Osteocyte (in vitro differentiated cells): ENCODE measurements around the gene ATOH8. TPM values are rescaled to one million over a fixed set of nuclear protein-coding genes. Genes with fewer than 3 reads are reported as not detected.

Experiments used
- DNase-seq: peaks from one replicate; pipeline ENCODE4 v3.0.0; 2021; ENCODE audit warnings: mixed read lengths; ENCODE audit not compliant: unreplicated experiment; ENCODE audit errors: extremely low spot score
- H3K27ac Mint-ChIP-seq: one replicate; pipeline ENCODE4 v1.8.0; 2021; ENCODE audit warnings: mild to moderate bottlenecking, mixed read lengths; ENCODE audit not compliant: unreplicated experiment
- H3K27me3 Mint-ChIP-seq: one replicate; pipeline ENCODE4 v1.8.0; 2021; ENCODE audit warnings: mixed read lengths; ENCODE audit not compliant: unreplicated experiment
- H3K36me3 Mint-ChIP-seq: one replicate; pipeline ENCODE4 v1.8.0; 2021; ENCODE audit warnings: mixed read lengths; ENCODE audit not compliant: unreplicated experiment
- H3K4me1 Mint-ChIP-seq: one replicate; pipeline ENCODE4 v1.8.0; 2021; ENCODE audit warnings: mixed read lengths; ENCODE audit not compliant: unreplicated experiment
- H3K4me3 Mint-ChIP-seq: one replicate; pipeline ENCODE4 v1.8.0; 2021; ENCODE audit warnings: mild to moderate bottlenecking, moderate library complexity, mixed read lengths; ENCODE audit not compliant: unreplicated experiment
- H3K9me3 Mint-ChIP-seq: one replicate; pipeline ENCODE4 v1.8.0; 2021; ENCODE audit warnings: mixed read lengths; ENCODE audit not compliant: unreplicated experiment
- total RNA-seq: library from RNA; stranded (reverse); gene quantifications from 2 replicates; pipeline ENCODE4 v1.2.1, GENCODE V29; 2021
- TF ChIP-seq, protein P1 (sequence below): fragments of 200-600 bp; sonication (generic); IDR thresholded peaks from 2 replicates; pipeline ENCODE4 v1.5.0; 2021; ENCODE audit warnings: antibody characterized with exemption, mild to moderate bottlenecking, moderate library complexity

Gene ATOH8
- total RNA-seq, 1 donor from 2014 or later = 5.9 TPM

DNA sequence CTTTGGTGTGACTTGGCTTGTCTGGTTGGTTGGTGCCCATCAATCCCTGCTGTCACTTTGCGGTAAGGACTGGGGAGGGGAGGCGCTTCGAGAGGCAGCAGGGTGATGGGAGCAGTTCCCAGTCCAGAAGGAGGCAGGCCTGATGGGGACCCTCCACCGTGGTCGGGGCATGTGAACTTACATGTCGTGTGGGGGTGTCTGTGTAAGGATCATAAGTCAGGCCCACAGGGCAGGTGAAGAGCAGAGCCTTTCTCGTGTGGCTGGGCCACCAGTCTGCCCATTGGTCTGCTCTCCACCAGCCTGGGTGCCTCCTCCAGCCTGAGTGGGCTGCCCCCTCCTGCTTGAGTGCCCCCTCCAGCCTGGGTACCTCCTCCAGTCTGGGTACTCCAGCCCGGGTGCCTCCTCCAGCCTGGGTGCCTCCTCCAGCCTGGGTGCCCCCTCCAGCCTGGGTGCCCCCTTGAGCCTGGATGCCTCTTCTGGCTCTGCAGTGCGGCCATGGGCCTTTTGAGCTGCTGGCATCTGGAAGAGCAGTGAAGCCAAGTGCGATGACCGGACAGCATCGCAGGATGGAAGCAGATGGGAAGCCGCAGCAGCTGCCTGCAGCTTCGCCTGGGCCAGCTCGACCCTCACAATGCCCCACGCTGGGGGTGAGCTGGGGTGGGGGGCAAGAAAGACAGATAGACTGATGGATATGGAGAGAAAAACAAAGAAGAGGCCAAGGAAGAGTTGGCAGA, 25.0 kb downstream of the ATOH8 start:
- TF ChIP-seq, protein P1, sequence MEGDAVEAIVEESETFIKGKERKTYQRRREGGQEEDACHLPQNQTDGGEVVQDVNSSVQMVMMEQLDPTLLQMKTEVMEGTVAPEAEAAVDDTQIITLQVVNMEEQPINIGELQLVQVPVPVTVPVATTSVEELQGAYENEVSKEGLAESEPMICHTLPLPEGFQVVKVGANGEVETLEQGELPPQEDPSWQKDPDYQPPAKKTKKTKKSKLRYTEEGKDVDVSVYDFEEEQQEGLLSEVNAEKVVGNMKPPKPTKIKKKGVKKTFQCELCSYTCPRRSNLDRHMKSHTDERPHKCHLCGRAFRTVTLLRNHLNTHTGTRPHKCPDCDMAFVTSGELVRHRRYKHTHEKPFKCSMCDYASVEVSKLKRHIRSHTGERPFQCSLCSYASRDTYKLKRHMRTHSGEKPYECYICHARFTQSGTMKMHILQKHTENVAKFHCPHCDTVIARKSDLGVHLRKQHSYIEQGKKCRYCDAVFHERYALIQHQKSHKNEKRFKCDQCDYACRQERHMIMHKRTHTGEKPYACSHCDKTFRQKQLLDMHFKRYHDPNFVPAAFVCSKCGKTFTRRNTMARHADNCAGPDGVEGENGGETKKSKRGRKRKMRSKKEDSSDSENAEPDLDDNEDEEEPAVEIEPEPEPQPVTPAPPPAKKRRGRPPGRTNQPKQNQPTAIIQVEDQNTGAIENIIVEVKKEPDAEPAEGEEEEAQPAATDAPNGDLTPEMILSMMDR = no peak
- Mint-ChIP-seq H3K9me3 (no peaks in the 10 kb centered on the region), H3K4me1 (peaks cover 12% of the 10 kb centered on the region), H3K36me3 (peaks cover 8% of the 10 kb centered on the region), H3K27me3 (peaks cover 6% of the 10 kb centered on the region), H3K27ac (no peak overlapping the region), H3K4me3 (no peak overlapping the region)
- DNase-seq = no peak

DNA sequence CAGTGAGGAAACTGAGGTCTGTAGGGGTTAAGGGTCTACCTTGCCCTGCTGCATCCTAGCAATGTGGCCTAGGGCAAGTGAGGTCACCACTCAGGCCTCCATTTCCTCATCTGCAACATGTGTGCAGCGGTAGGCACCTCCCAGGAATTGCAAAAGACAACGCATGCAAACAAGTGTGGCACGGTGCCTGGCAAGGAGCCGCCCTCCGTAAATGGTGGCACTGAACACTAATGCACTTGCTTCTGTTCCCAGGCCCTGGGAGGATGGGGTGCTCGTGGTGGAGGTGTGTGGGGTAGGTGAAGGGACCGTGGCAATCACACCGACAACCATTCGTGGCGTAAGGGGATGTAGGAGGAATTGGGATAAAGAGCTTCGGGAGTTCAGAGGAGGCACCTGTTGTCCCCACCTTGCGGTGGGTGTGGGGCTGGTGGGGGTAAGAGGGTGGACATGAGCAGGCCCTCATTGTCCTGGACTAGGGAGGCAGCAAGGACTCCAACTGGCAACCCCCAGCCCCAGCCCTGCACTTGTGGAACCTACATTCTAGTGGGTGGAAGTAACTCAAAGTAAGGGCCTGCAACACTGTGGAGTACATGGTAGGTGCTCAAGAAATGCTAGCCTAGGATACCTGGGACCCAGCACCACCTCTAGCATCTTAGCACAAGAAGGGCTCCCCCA, 26.0 kb downstream of the ATOH8 start:
- no peak for DNase-seq
- H3K27ac Mint-ChIP-seq = no peak overlapping the region

DNA sequence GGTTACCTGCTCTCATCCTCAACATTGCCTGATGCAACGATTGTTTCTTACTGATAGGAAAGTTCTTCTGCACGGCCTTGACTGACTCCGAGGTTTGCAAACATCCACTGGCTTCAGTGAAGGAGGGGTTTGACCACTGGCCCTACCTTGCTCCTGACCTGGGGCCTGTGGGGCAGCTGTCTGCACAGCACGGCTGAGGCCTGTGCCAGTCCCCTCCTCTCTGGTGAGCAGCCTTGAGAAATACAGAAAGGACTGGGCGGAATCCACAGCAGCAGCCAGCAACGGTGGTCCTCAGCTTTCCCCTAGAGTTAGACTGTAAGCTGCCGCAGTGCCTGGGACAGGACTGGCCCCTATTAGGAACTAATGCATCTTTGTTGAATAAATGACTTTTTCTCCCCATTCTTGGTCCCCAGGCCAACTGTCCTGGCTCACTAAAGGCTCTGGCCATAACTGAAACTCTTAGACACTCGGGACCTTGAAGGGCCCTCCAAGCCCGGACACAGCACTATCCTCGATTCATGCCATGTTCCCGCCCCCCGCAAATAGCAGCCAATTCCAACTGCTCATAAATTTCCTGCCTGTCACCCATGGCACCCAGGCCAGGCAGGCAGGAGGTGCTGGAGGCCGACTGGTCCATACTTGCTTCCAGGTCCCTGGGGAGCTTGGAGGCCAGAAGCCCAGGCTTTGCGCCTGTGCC, 26.7 kb downstream of the ATOH8 start:
- peaks cover 6% of the 10 kb centered on the region for H3K27me3 Mint-ChIP-seq
- H3K36me3 Mint-ChIP-seq = peaks cover 8% of the 10 kb centered on the region
- no peak overlapping the region for H3K4me3 Mint-ChIP-seq
- no peak for DNase-seq
- H3K27ac Mint-ChIP-seq = no peak overlapping the region
- TF ChIP-seq, protein P1 = no peak
- no peaks in the 10 kb centered on the region for H3K9me3 Mint-ChIP-seq
- H3K4me1 Mint-ChIP-seq = peaks cover 3% of the 10 kb centered on the region

More for the DNA sequence above, 26.0 kb downstream of the ATOH8 start:
- H3K4me1 Mint-ChIP-seq = peaks cover 3% of the 10 kb centered on the region
- peaks cover 8% of the 10 kb centered on the region for H3K36me3 Mint-ChIP-seq
- H3K9me3 Mint-ChIP-seq = no peaks in the 10 kb centered on the region
- peaks cover 6% of the 10 kb centered on the region for H3K27me3 Mint-ChIP-seq
- no peak overlapping the region for H3K4me3 Mint-ChIP-seq
- TF ChIP-seq, protein P1 = no peak

DNA sequence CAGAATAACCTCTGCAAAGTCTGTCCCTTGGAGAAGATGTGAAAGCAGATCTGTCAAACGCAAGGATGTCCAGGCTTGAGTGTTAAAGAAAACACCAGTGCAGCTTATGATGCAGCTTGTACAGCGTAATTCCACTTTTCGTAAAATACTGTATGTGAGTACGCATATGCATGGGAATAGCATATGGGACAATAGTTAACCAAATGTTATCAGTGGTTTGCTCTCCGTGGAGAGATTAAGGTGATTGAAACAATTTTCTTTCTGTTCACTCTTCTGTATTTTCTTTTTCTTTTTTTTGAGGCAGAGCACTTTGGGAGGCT, 27.2 kb downstream of the ATOH8 start:
- DNase-seq = no peak
- Mint-ChIP-seq H3K27me3 (peaks cover 6% of the 10 kb centered on the region), H3K27ac (no peak overlapping the region), H3K36me3 (peaks cover 8% of the 10 kb centered on the region), H3K4me3 (no peak overlapping the region), H3K4me1 (peaks cover 8% of the 10 kb centered on the region), H3K9me3 (no peaks in the 10 kb centered on the region)
- TF ChIP-seq, protein P1 = no peak

DNA sequence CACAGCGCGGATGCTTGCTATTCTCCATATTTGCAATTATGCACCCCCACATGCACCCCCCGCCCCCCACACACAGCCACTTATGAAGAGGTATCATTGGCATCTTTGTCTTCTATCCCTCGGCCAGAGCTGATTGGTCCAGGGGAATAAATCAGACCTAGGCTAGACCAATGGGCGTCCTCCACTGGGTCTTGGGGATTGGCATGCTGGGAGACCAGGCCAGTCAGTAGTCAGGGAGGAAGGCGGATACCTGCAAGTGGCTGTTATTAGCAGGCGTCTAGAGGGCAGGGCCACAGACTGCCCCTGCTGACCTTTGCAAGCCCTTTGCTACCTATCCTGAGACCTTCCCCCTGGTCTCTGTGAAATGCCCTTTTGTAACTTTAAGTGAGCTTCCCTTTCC, 30.0 kb downstream of the ATOH8 start:
- H3K27me3 Mint-ChIP-seq = peaks cover 6% of the 10 kb centered on the region
- no peaks in the 10 kb centered on the region for H3K9me3 Mint-ChIP-seq
- peaks cover 10% of the 10 kb centered on the region for H3K4me1 Mint-ChIP-seq
- peaks cover 8% of the 10 kb centered on the region for H3K36me3 Mint-ChIP-seq
- TF ChIP-seq, protein P1 = no peak
- no peak for DNase-seq
- H3K4me3 Mint-ChIP-seq = no peak overlapping the region
- H3K27ac Mint-ChIP-seq = no peak overlapping the region
